Vagina (tissue), 2 donors: ENCODE results near the gene CCNK. TPM values are rescaled to one million over a fixed set of nuclear protein-coding genes. Genes with fewer than 3 reads are reported as not detected.

Experiments used
- DNase-seq, 2 donors: peaks; one replicate each; pipeline ENCODE4 v3.0.0-alpha.2; 2017; ENCODE audit errors: extremely low spot score in 2 of 2
- H3K27ac ChIP-seq: fragments of 200-600 bp; sonication (generic); one replicate; pipeline ENCODE4 v1.5.1; 2019
- H3K27me3 ChIP-seq: fragments of 200-600 bp; sonication (generic); one replicate; pipeline ENCODE4 v1.5.1; 2019
- H3K36me3 ChIP-seq, 2 donors: fragments of 200-600 bp; sonication (generic); one replicate each; pipeline ENCODE4 v1.5.1; 2017 to 2019
- H3K4me1 ChIP-seq: fragments of 200-600 bp; sonication (generic); one replicate; pipeline ENCODE4 v1.5.1; 2019
- H3K4me3 ChIP-seq, 2 donors: fragments of 200-600 bp; sonication (generic); 1 replicate in 1 of 2; 2 replicates in 1 of 2; pipeline ENCODE4 v1.5.1; 2016 to 2019
- H3K9me3 ChIP-seq: fragments of 200-600 bp; sonication (generic); one replicate; pipeline ENCODE4 v1.5.1; 2019
- POLR2A ChIP-seq, 2 donors: fragments of 450-650 bp; IDR thresholded peaks; one replicate each; pipeline ENCODE4 v1.6.1; 2017; ENCODE audit warnings: antibody characterized with exemption in 2 of 2, mild to moderate bottlenecking in 2 of 2, moderate library complexity in 2 of 2
- POLR2AphosphoS5 ChIP-seq, 2 donors: sonication (generic); formaldehyde crosslinking; IDR thresholded peaks; one replicate each; pipeline ENCODE4 v1.9.0; 2017; ENCODE audit warnings: antibody characterized with exemption in 2 of 2, mild to moderate bottlenecking in 2 of 2, low read depth in 1 of 2; ENCODE audit not compliant: insufficient read depth in 1 of 2
- intact Hi-C: fragments of 100-400 bp; cut with DNase I; formaldehyde crosslinking; loops from one replicate; pipeline ENCODE4 v1.15.1; 2023
- total RNA-seq: library from RNA; depleted of rRNA; stranded (reverse); fragments of >200 nt; gene quantifications from one replicate; pipeline ENCODE4 v1.2.3, GENCODE V29; 2016
- TF ChIP-seq, protein P1 (sequence below), 3 experiments: fragments of 450-650 bp in 2 of 3; fragments of 200-600 bp in 1 of 3; sonication (generic) in 1 of 3; IDR thresholded peaks; one replicate each; pipeline ENCODE4 v1.5.1; 2017 to 2019; ENCODE audit warnings: antibody characterized with exemption in 3 of 3, mild to moderate bottlenecking in 2 of 3, moderate library complexity in 2 of 3

CCNK gene
- total RNA-seq, 1 donor from 2014 or later: 27.5 TPM

DNA sequence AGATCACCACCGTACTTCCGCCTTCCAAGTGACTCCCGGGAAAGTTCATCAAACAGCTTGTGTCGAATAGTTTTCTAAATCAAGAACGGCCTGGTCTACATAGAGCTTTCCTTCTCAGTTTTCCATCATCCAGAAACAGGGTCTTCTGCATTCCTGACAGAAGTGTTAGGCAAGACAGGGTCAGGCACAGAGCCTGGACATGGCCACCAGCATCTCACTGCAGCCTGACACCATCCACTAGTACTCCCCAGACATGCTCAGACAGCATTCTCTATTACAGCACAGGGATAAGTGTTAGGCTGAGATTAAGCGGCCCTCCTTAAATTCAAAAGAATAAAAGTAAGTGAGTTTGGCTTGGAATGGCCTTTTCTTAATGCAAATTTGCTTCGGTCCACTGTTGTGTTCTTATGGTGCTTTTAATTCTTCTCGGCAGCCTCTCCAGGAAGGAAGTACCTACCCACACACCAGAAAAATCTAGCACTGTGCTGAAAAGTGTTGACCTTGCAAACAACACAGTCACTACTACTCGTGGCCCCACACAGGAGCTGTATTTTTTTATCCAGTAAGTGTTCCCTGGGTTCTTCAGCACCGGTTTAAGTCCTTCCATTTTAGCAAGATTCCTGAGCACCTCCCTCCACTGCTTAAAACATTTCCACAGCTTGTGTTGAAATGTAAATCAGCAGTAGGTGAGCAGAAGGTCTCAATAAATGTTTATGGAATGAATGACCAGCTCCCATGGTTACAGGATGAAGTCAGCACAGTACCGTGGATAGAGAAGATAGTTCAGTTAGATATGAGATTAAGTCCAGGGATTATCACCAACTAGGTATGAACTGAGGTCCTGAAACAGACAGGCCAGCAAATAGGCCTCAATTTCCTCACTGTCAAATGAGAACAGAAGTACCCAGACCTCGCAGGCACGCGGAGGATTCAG lies 44.7 kb upstream of the CCNK start:
- intact Hi-C loops: no loop called here
- DNase-seq: peak; percentile 9 to 25
- Histone ChIP-seq H3K27me3 (no peaks in the 10 kb centered on the region), H3K4me1 (no peaks in the 10 kb centered on the region), H3K4me3 (no peak overlapping the region), H3K27ac (no peak overlapping the region), H3K36me3 (peaks cover 0 to 24% of the 10 kb centered on the region in 2 donors), H3K9me3 (no peaks in the 10 kb centered on the region)
- TF ChIP-seq POLR2A (IDR thresholded peaks at IDR 0.05) (no peak), POLR2AphosphoS5 (IDR thresholded peaks at IDR 0.05; ENCODE audit: insufficient read depth in 1 of 2, low read depth in 1 of 2) (no peak)
- TF ChIP-seq, protein P1, sequence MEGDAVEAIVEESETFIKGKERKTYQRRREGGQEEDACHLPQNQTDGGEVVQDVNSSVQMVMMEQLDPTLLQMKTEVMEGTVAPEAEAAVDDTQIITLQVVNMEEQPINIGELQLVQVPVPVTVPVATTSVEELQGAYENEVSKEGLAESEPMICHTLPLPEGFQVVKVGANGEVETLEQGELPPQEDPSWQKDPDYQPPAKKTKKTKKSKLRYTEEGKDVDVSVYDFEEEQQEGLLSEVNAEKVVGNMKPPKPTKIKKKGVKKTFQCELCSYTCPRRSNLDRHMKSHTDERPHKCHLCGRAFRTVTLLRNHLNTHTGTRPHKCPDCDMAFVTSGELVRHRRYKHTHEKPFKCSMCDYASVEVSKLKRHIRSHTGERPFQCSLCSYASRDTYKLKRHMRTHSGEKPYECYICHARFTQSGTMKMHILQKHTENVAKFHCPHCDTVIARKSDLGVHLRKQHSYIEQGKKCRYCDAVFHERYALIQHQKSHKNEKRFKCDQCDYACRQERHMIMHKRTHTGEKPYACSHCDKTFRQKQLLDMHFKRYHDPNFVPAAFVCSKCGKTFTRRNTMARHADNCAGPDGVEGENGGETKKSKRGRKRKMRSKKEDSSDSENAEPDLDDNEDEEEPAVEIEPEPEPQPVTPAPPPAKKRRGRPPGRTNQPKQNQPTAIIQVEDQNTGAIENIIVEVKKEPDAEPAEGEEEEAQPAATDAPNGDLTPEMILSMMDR (IDR thresholded peaks at IDR 0.05): no peak

- Histone ChIP-seq H3K9me3 (no peaks in the 10 kb centered on the region), H3K27me3 (no peaks in the 10 kb centered on the region), H3K4me1 (no peaks in the 10 kb centered on the region), H3K36me3 (peaks cover 0 to 24% of the 10 kb centered on the region in 2 donors), H3K27ac (no peak overlapping the region), H3K4me3 (no peak overlapping the region)
- no peak for DNase-seq
- intact Hi-C loops: no loop called here
- no peak for TF ChIP-seq POLR2A (IDR thresholded peaks at IDR 0.05)
- no peak for TF ChIP-seq POLR2AphosphoS5 (IDR thresholded peaks at IDR 0.05; ENCODE audit: insufficient read depth in 1 of 2, low read depth in 1 of 2)
- TF ChIP-seq, protein P1 (IDR thresholded peaks at IDR 0.05): no peak
Measured at GRCh38 chr14:99437706-99438105, 43.5 kb upstream of the CCNK start.

DNA sequence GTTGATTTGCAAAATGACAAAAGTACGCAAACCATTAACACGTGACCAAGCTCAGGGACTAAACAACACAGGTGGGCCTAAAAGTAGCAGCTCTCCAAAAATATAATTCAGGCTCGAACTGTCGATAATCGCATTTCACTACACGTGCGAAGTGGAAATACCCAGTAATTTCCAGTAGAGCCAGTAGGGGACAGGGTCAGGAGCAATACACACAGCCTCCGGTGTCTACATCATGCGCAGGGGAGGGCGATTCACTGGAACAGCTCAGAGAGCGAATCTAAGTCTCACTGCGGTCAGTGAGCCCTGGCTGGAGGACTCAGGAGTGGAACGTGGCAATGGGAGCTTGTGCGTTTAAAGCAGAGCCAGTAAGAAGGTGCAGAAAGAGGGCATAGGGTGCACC lies 40.9 kb upstream of the CCNK start:
- H3K27me3 ChIP-seq: no peaks in the 10 kb centered on the region
- intact Hi-C loops: no loop called here
- no peak overlapping the region for H3K27ac ChIP-seq
- peaks cover 0 to 16% of the 10 kb centered on the region in 2 donors for H3K36me3 ChIP-seq
- H3K4me3 ChIP-seq: no peak overlapping the region
- TF ChIP-seq, protein P1 (IDR thresholded peaks at IDR 0.05): no peak
- no peak for TF ChIP-seq POLR2AphosphoS5 (IDR thresholded peaks at IDR 0.05; ENCODE audit: insufficient read depth in 1 of 2, low read depth in 1 of 2)
- no peak for TF ChIP-seq POLR2A (IDR thresholded peaks at IDR 0.05)
- DNase-seq: peak in 1 of 2 donors; percentile 25
- H3K4me1 ChIP-seq: no peaks in the 10 kb centered on the region
- no peaks in the 10 kb centered on the region for H3K9me3 ChIP-seq

GRCh38 chr14:99441157-99441870 lies 39.9 kb upstream of the CCNK start:
- H3K4me1 ChIP-seq: no peaks in the 10 kb centered on the region
- H3K9me3 ChIP-seq: no peaks in the 10 kb centered on the region
- H3K4me3 ChIP-seq: no peak overlapping the region
- H3K27ac ChIP-seq: no peak overlapping the region
- no peaks in the 10 kb centered on the region for H3K27me3 ChIP-seq
- intact Hi-C loops: no loop called here
- DNase-seq: peak in 1 of 2 donors; percentile 88
- H3K36me3 ChIP-seq: peaks cover 0 to 12% of the 10 kb centered on the region in 2 donors
- TF ChIP-seq, protein P1 (IDR thresholded peaks at IDR 0.05): no peak
- TF ChIP-seq POLR2AphosphoS5 (IDR thresholded peaks at IDR 0.05; ENCODE audit: insufficient read depth in 1 of 2, low read depth in 1 of 2) (no peak), POLR2A (IDR thresholded peaks at IDR 0.05) (no peak)
